A549 (cell line): ENCODE results near the gene MXRA5.
"Not testable (repeated sequence)": the region's sequence is repeated elsewhere in the genome, so short reads cannot be mapped to it uniquely, and the experiment has no call there.

Experiments used
- BHLHE40 ChIP-seq: IDR thresholded peaks from 2 replicates; pipeline ENCODE4 v1.6.1; 2012; ENCODE audit warnings: low read depth, low read length, inconsistent platforms
- CHD2 ChIP-seq: fragments of 150-350 bp; IDR thresholded peaks from 2 replicates; pipeline ENCODE4 v1.6.1; 2014; ENCODE audit warnings: low read length; ENCODE audit not compliant: partially characterized antibody
- EP300 ChIP-seq, 2 experiments: fragments of >200 bp; sonication (Bioruptor Twin); formaldehyde crosslinking; IDR thresholded peaks; 2 replicates in 1 of 2; 3 replicates in 1 of 2; pipeline ENCODE4 v1.6.1; 2016 to 2017
- GATA3 ChIP-seq: IDR thresholded peaks from 2 replicates; pipeline ENCODE4 v1.6.1; 2012; ENCODE audit warnings: borderline replicate concordance
- HDAC2 ChIP-seq: fragments of 200-600 bp; sonication (generic); IDR thresholded peaks from 2 replicates; pipeline ENCODE4 v1.6.1; 2016
- JUN ChIP-seq, 2 experiments: fragments of >200 bp; sonication (Bioruptor Twin); formaldehyde crosslinking; IDR thresholded peaks; 2 replicates in 1 of 2; 3 replicates in 1 of 2; pipeline ENCODE4 v1.6.1; 2016 to 2017
- KDM1A ChIP-seq: fragments of 200-600 bp; sonication (generic); IDR thresholded peaks from 2 replicates; pipeline ENCODE4 v1.6.1; 2016; ENCODE audit warnings: low read depth, mild to moderate bottlenecking
- POLR2A ChIP-seq: IDR thresholded peaks from 2 replicates; pipeline ENCODE4 v1.6.1; 2012; ENCODE audit warnings: mild to moderate bottlenecking, low read length
- RFX5 ChIP-seq: fragments of 450-650 bp; IDR thresholded peaks from 2 replicates; pipeline ENCODE4 v1.7.1; 2014; ENCODE audit warnings: antibody characterized with exemption, mild to moderate bottlenecking, moderate library complexity
- TF ChIP-seq, protein P1 (sequence below): fragments of >200 bp; sonication (Bioruptor Twin); formaldehyde crosslinking; IDR thresholded peaks from 3 replicates; pipeline ENCODE4 v1.6.1; 2016
- TF ChIP-seq, protein P2 (sequence below): fragments of >200 bp; sonication (Bioruptor Twin); formaldehyde crosslinking; IDR thresholded peaks from 3 replicates; pipeline ENCODE4 v1.5.1; 2016
- TF ChIP-seq, protein P3 (sequence below): fragments of 200-600 bp; sonication (generic); IDR thresholded peaks from 2 replicates; pipeline ENCODE4 v1.6.1; 2016; ENCODE audit warnings: antibody characterized with exemption, mild to moderate bottlenecking, moderate library complexity
- TF ChIP-seq, protein P4 (sequence below): IDR thresholded peaks from 2 replicates; pipeline ENCODE4 v1.6.1; 2012

GRCh38 chrX:3343569-3343968 is 2.9 kb downstream of the MXRA5 start:
- not testable (repeated sequence) for TF ChIP-seq RFX5; POLR2A; BHLHE40; GATA3; KDM1A; EP300 (IDR thresholded peaks at IDR 0.05); CHD2; JUN (IDR thresholded peaks at IDR 0.05); HDAC2
- TF ChIP-seq, protein P1, sequence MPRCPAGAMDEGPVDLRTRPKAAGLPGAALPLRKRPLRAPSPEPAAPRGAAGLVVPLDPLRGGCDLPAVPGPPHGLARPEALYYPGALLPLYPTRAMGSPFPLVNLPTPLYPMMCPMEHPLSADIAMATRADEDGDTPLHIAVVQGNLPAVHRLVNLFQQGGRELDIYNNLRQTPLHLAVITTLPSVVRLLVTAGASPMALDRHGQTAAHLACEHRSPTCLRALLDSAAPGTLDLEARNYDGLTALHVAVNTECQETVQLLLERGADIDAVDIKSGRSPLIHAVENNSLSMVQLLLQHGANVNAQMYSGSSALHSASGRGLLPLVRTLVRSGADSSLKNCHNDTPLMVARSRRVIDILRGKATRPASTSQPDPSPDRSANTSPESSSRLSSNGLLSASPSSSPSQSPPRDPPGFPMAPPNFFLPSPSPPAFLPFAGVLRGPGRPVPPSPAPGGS: not testable (repeated sequence)
- TF ChIP-seq, protein P2, sequence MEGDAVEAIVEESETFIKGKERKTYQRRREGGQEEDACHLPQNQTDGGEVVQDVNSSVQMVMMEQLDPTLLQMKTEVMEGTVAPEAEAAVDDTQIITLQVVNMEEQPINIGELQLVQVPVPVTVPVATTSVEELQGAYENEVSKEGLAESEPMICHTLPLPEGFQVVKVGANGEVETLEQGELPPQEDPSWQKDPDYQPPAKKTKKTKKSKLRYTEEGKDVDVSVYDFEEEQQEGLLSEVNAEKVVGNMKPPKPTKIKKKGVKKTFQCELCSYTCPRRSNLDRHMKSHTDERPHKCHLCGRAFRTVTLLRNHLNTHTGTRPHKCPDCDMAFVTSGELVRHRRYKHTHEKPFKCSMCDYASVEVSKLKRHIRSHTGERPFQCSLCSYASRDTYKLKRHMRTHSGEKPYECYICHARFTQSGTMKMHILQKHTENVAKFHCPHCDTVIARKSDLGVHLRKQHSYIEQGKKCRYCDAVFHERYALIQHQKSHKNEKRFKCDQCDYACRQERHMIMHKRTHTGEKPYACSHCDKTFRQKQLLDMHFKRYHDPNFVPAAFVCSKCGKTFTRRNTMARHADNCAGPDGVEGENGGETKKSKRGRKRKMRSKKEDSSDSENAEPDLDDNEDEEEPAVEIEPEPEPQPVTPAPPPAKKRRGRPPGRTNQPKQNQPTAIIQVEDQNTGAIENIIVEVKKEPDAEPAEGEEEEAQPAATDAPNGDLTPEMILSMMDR: not testable (repeated sequence)
- TF ChIP-seq, protein P3, sequence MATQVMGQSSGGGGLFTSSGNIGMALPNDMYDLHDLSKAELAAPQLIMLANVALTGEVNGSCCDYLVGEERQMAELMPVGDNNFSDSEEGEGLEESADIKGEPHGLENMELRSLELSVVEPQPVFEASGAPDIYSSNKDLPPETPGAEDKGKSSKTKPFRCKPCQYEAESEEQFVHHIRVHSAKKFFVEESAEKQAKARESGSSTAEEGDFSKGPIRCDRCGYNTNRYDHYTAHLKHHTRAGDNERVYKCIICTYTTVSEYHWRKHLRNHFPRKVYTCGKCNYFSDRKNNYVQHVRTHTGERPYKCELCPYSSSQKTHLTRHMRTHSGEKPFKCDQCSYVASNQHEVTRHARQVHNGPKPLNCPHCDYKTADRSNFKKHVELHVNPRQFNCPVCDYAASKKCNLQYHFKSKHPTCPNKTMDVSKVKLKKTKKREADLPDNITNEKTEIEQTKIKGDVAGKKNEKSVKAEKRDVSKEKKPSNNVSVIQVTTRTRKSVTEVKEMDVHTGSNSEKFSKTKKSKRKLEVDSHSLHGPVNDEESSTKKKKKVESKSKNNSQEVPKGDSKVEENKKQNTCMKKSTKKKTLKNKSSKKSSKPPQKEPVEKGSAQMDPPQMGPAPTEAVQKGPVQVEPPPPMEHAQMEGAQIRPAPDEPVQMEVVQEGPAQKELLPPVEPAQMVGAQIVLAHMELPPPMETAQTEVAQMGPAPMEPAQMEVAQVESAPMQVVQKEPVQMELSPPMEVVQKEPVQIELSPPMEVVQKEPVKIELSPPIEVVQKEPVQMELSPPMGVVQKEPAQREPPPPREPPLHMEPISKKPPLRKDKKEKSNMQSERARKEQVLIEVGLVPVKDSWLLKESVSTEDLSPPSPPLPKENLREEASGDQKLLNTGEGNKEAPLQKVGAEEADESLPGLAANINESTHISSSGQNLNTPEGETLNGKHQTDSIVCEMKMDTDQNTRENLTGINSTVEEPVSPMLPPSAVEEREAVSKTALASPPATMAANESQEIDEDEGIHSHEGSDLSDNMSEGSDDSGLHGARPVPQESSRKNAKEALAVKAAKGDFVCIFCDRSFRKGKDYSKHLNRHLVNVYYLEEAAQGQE: peak; percentile 54
- TF ChIP-seq, protein P4, sequence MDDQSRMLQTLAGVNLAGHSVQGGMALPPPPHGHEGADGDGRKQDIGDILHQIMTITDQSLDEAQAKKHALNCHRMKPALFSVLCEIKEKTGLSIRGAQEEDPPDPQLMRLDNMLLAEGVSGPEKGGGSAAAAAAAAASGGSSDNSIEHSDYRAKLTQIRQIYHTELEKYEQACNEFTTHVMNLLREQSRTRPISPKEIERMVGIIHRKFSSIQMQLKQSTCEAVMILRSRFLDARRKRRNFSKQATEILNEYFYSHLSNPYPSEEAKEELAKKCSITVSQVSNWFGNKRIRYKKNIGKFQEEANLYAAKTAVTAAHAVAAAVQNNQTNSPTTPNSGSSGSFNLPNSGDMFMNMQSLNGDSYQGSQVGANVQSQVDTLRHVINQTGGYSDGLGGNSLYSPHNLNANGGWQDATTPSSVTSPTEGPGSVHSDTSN: not testable (repeated sequence)
